Left ventricle myocardium inferior (tissue), 1 donor: ENCODE measurements around the gene KIAA1191. TPM values are rescaled to one million over a fixed set of nuclear protein-coding genes. Genes with fewer than 3 reads are reported as not detected.

Experiments
- DNase-seq: peaks from one replicate; pipeline ENCODE4 v3.0.0-alpha.2; 2020
- H3K27ac ChIP-seq: fragments of 200-600 bp; replicated peaks from 2 replicates; pipeline ENCODE4 v1.8.0; 2021
- H3K27me3 ChIP-seq: fragments of 200-600 bp; 2 replicates; pipeline ENCODE4 v1.8.0; 2021; ENCODE audit warnings: low read depth
- H3K36me3 ChIP-seq: fragments of 200-600 bp; 2 replicates; pipeline ENCODE4 v1.8.0; 2021
- H3K4me1 ChIP-seq: fragments of 200-600 bp; 2 replicates; pipeline ENCODE4 v1.8.0; 2021
- H3K4me3 ChIP-seq: fragments of 200-600 bp; 2 replicates; pipeline ENCODE4 v1.8.0; 2021; ENCODE audit warnings: mild to moderate bottlenecking, moderate library complexity
- H3K9me3 ChIP-seq: fragments of 200-600 bp; replicated peaks from 2 replicates; pipeline ENCODE4 v1.8.0; 2021
- intact Hi-C: fragments of 100-400 bp; cut with micrococcal nuclease; formaldehyde crosslinking; loops from one replicate; pipeline ENCODE4 v1.11.0; 2022
- total RNA-seq: library from RNA; stranded (reverse); fragmentation: NEBNext Ultra II Directional; extraction: Animal tissue kit (Norgen Biotek cat#: 25700); gene quantifications from one replicate; pipeline ENCODE4 v1.2.1, GENCODE V29; 2021
- TF ChIP-seq, protein P1 (sequence below): fragments of 200-600 bp; IDR thresholded peaks from 2 replicates; pipeline ENCODE4 v1.8.0; 2021; ENCODE audit warnings: antibody characterized with exemption, mild to moderate bottlenecking, borderline replicate concordance
- donor health status: DM: no; HTN: yes; CAD: no; lungs with severe emphysema.

The KIAA1191 gene
- total RNA-seq, 1 donor from 2014 or later = 91.6 TPM

DNA sequence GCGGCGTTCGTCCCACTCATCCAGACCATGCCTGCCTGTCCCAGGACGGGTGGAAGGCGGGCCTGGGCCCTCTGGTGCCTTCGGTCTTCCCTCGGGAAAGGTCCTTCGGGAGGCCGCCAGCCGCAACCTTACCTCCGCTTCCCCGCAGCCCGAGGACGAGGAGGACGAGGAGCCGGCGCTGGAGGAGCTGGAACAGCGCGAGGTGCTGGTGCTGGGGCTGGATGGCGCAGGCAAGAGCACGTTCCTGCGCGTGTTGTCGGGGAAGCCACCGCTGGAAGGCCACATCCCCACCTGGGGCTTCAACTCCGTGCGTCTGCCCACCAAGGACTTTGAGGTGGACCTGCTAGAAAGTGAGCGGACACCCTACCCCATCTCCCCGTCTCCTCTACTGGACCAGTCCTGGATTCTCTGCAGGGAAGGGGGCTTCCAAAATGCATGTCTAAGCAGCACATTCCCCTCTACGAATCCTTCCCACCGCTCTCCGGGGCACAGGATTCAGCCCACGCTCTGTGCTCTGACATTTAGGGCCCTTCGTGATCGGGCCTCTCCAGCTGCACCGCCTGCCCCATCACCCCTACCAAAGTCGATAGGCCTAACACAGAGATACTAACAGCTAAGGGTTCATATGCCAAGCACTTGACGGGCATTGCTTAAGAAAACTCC is 4.8 kb upstream of the KIAA1191 start:
- H3K4me1 ChIP-seq = peaks cover 47% of the 10 kb centered on the region
- H3K4me3 ChIP-seq = peak overlapping the region; percentile 90
- no peaks in the 10 kb centered on the region for H3K9me3 ChIP-seq
- TF ChIP-seq, protein P1, sequence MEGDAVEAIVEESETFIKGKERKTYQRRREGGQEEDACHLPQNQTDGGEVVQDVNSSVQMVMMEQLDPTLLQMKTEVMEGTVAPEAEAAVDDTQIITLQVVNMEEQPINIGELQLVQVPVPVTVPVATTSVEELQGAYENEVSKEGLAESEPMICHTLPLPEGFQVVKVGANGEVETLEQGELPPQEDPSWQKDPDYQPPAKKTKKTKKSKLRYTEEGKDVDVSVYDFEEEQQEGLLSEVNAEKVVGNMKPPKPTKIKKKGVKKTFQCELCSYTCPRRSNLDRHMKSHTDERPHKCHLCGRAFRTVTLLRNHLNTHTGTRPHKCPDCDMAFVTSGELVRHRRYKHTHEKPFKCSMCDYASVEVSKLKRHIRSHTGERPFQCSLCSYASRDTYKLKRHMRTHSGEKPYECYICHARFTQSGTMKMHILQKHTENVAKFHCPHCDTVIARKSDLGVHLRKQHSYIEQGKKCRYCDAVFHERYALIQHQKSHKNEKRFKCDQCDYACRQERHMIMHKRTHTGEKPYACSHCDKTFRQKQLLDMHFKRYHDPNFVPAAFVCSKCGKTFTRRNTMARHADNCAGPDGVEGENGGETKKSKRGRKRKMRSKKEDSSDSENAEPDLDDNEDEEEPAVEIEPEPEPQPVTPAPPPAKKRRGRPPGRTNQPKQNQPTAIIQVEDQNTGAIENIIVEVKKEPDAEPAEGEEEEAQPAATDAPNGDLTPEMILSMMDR = no peak
- intact Hi-C loops = no loop called here
- DNase-seq = no peak
- peak overlapping the region; percentile 85 for H3K27ac ChIP-seq
- no peaks in the 10 kb centered on the region for H3K27me3 ChIP-seq
- H3K36me3 ChIP-seq = peaks cover 25% of the 10 kb centered on the region

DNA sequence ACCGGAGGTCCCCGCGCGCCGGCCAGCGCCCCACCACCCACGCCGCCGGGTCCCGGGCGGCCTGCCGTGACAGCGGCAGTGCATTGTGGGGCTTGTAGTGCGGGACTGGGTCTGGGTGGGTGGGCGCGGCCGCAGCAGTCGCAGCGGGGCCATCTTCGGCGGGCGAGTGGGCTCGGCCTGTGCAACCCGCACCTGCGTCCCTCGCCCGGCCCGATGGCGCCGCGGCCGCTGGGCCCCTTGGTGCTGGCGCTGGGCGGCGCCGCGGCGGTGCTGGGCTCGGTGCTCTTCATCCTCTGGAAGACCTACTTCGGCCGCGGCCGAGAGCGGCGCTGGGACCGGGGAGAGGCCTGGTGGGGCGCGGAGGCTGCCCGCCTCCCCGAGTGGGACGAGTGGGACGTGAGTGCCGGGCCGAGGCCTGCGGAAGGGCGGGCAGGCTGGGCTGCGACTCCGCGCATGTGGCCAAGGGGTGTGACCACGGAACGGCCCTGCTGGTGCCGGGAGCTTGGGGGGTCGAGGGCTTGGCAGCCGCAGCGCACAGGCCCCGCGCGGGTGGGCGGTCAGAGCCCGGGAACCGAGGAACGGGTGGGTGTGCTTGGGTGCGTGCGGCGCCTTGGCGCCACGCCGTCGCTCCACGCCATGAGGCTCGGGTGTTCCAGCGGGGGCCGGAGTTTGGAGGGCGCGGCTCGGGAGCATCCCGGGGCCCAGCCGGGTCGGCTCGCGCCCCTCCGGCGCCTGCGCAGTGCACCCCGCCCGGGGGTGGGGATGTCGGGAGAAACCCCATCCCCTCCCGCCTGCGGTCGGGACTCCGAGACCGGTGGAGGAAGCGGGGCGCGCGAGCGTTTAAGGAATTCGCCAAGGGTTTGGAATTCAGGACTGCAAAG is 4.0 kb upstream of the KIAA1191 start, which contains the start of gene ARL10:
TSS of gene ARL10 (plus strand) at position 137 of the 881 bp plus-strand sequence. CDS start at position 214, 77 bp downstream.
- Histone ChIP-seq H3K27me3 (no peaks in the 10 kb centered on the region), H3K9me3 (no peaks in the 10 kb centered on the region), H3K27ac (peak within 1 kb of the TSS; percentile 85), H3K4me1 (peaks cover 49% of the 10 kb centered on the region), H3K36me3 (peaks cover 25% of the 10 kb centered on the region), H3K4me3 (peak within 1 kb of the TSS; percentile 90)
- TF ChIP-seq, protein P1 = no peak
- peak; percentile 64 for DNase-seq
- intact Hi-C loops = no loop called here

DNA sequence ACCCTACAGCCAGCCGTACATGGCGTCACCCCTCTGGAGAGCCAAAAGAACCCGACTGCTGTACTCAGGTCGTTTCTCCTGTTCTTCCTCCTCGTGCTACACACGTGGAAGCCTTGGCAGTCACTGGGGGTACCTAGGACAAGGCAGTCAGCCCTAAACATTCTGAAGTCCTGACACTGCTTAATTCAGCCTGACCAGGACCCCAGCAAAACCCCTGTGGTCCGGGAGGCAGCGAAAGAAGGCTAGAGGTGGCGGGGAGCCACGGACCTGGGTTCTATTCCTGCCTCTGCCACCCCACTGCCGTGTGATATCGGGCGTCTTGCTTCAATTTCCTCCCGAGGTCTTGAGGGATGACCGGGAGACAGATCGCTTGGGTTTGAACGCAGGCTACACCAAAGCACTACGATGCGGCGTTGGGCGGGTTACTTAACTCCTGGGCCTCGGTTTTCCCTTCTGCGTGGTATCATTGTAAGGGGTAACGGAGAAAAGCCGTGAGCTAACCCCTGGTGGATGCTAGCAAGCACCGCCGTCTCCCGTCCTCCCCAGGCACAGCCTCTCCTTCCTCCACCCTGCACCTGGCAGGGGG is 3.3 kb upstream of the KIAA1191 start:
- Histone ChIP-seq H3K9me3 (no peaks in the 10 kb centered on the region), H3K36me3 (peaks cover 25% of the 10 kb centered on the region), H3K4me1 (peaks cover 49% of the 10 kb centered on the region), H3K27me3 (no peaks in the 10 kb centered on the region), H3K4me3 (peak overlapping the region; percentile 90), H3K27ac (peak overlapping the region; percentile 85)
- no peak for DNase-seq
- intact Hi-C loops = no loop called here
- TF ChIP-seq, protein P1 = no peak

DNA sequence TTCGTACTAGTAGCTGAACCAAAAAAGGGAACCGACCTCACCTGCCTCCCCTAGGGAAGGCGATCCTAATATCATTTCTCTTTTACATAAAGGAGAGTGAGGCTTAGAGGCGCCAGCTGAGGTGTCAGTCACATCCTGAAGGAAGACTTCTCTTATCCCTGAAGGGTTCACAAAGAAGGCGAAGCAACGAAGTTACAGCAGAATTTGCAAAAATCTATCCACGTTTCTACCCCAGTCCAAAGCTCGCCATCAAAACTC is 598 bp upstream of the KIAA1191 start:
- Histone ChIP-seq H3K4me1 (peaks cover 61% of the 10 kb centered on the region), H3K27me3 (no peaks in the 10 kb centered on the region), H3K27ac (peak overlapping the region; percentile 85)

DNA sequence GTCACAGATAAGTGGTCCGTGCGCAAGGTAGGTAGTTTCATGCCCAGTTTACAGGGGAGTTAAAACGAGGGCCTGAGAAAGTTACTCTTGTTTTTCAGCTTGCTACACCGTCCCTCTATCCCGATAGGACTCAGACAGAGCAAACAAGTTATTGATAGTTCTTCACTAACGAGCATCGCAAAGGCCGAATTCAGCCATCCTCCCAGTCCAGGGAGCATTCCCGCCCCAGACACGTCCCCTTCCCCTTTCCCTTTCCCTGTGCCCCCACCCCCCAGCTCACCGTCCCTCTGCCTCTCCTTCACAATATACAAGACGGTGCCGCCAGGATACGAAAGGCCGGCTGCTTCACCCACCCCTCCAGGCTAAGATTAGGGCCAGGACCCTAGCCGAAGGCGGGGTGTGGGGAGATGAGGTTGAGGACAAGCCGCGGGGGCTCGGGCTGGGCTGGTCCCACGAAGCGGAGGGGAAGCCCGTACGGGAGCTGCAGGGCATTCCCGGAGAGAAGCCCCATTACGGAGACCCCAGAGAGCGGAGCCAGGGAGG is 599 bp downstream of the KIAA1191 start:
- H3K4me1 ChIP-seq = peaks cover 53% of the 10 kb centered on the region
- peak overlapping the region; percentile 97 for H3K4me3 ChIP-seq
- no peaks in the 10 kb centered on the region for H3K27me3 ChIP-seq
- H3K36me3 ChIP-seq = peaks cover 35% of the 10 kb centered on the region
- H3K27ac ChIP-seq = peak overlapping the region; percentile 85
- intact Hi-C loops = no loop called here
- TF ChIP-seq, protein P1 = no peak
- no peaks in the 10 kb centered on the region for H3K9me3 ChIP-seq
- no peak for DNase-seq

More for the DNA sequence above, 598 bp upstream of the KIAA1191 start:
- Histone ChIP-seq H3K4me3 (peak overlapping the region; percentile 97), H3K36me3 (peaks cover 26% of the 10 kb centered on the region), H3K9me3 (no peaks in the 10 kb centered on the region)
- TF ChIP-seq, protein P1 = no peak
- DNase-seq = no peak
- intact Hi-C loops = no loop called here
